Measurements from ENCODE around the gene RNF227. TPM values are rescaled to one million over a fixed set of nuclear protein-coding genes. Genes with fewer than 3 reads are reported as not detected.
"Not testable (repeated sequence)": the region's sequence is repeated elsewhere in the genome, so short reads cannot be mapped to it uniquely, and the experiment has no call there.

The RNF227 gene
- total and polyA plus RNA-seq, 9 donors: 2.5 to 4.1 (median 3.0) TPM

GRCh38 chr17:7882629-7883028, 33.5 kb downstream of the RNF227 start:
- no CpG with 5 or more reads among the region's 3 CpGs for WGBS (ENCODE audit: insufficient coverage)
- H3K4me1 ChIP-seq (ENCODE audit: control insufficient read depth, insufficient read depth, low read length): peaks cover 31% of the 10 kb centered on the region
- no peaks in the 10 kb centered on the region for H3K27me3 ChIP-seq (ENCODE audit: control insufficient read depth, insufficient read depth, low read length)
- H3K9me3 ChIP-seq (replicated peaks; ENCODE audit: control insufficient read depth, low read depth, low read length): no peaks in the 10 kb centered on the region
- no peak overlapping the region for H3K4me3 ChIP-seq (ENCODE audit: low read length)
- H3K27ac ChIP-seq (ENCODE audit: low read length): no peak overlapping the region
- H3K36me3 ChIP-seq (ENCODE audit: control insufficient read depth, insufficient read depth, low read length): peaks cover 20% of the 10 kb centered on the region
- DNase-seq: no peak

DNA sequence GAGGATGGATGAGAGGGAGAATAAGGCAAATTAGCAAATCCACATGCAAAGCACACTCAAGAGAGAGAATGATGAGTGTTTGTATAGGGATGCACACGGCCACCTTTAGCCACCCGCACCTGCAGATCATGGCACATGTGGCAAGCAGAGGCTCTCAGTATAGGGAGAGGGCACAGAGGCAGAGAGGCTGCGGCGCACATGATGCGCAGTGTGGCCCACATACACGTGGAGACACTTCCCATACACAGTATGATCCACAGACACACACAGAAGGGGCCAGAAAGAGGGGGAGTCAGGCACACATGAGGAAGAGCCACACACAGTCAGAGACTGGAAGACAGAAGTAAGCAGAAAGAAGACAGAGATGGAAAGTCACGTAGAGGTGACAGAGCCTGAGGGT, 34.0 kb downstream of the RNF227 start:
- H3K27ac ChIP-seq (ENCODE audit: low read length): no peak overlapping the region
- H3K9me3 ChIP-seq (replicated peaks; ENCODE audit: control insufficient read depth, low read depth, low read length): no peaks in the 10 kb centered on the region
- no peak for DNase-seq
- no peaks in the 10 kb centered on the region for H3K27me3 ChIP-seq (ENCODE audit: control insufficient read depth, insufficient read depth, low read length)
- H3K4me3 ChIP-seq (ENCODE audit: low read length): no peak overlapping the region
- WGBS (ENCODE audit: insufficient coverage): no CpG with 5 or more reads among the region's 7 CpGs
- peaks cover 20% of the 10 kb centered on the region for H3K36me3 ChIP-seq (ENCODE audit: control insufficient read depth, insufficient read depth, low read length)
- H3K4me1 ChIP-seq (ENCODE audit: control insufficient read depth, insufficient read depth, low read length): peaks cover 27% of the 10 kb centered on the region

DNA sequence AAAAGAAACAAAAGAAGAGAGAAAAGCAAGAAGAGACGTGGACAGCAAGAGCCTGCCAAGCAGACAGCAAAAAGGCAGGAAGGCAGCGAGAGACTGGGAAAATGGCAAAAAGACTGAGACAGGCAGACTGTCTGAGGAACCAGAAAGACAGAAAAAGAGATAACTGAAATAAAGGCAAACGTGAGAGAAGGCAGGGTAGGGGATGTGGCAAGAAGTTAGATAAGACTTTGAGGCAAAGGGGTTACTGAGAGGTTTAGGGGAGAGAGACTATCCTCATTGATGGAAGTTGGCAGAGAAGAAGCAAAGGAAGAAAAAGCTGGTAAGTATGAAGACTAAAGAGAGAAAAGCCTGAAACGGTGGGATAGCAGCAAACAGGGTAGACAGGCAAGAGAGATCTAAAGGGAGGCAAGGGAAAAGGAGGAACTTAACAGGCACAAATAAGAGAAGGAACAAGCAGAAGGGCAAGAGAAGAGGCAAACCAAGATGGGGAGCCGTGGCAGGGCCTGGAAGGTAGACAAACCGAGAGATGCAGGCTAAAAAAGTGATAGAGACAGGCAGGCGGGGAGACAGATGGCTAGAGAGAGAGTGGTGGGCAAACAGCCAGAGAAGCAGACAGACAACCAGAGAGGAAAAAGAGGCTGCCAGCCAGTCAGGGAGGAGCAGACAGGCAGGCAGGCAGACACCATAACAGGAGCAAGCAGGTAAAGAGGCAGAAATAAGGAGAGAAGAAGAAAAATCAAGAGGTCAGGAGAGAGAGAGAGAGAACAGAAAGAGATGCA, 34.6 kb downstream of the RNF227 start:
- H3K9me3 ChIP-seq (replicated peaks; ENCODE audit: control insufficient read depth, low read depth, low read length): no peaks in the 10 kb centered on the region
- H3K4me3 ChIP-seq (ENCODE audit: low read length): no peak overlapping the region
- H3K27me3 ChIP-seq (ENCODE audit: control insufficient read depth, insufficient read depth, low read length): no peaks in the 10 kb centered on the region
- peaks cover 21% of the 10 kb centered on the region for H3K4me1 ChIP-seq (ENCODE audit: control insufficient read depth, insufficient read depth, low read length)
- 25% methylated on average over 7 of the region's 7 CpGs for WGBS (ENCODE audit: insufficient coverage)
- peaks cover 20% of the 10 kb centered on the region for H3K36me3 ChIP-seq (ENCODE audit: control insufficient read depth, insufficient read depth, low read length)
- DNase-seq: peak; percentile 59
- no peak overlapping the region for H3K27ac ChIP-seq (ENCODE audit: low read length)

- Histone ChIP-seq H3K4me1 (ENCODE audit: control insufficient read depth, insufficient read depth, low read length) (peaks cover 10% of the 10 kb centered on the region), H3K9me3 (replicated peaks; ENCODE audit: control insufficient read depth, low read depth, low read length) (no peaks in the 10 kb centered on the region)
- WGBS (ENCODE audit: insufficient coverage): no CpG with 5 or more reads among the region's 3 CpGs
Observed at GRCh38 chr17:7880076-7880868, 35.8 kb downstream of the RNF227 start.

DNA sequence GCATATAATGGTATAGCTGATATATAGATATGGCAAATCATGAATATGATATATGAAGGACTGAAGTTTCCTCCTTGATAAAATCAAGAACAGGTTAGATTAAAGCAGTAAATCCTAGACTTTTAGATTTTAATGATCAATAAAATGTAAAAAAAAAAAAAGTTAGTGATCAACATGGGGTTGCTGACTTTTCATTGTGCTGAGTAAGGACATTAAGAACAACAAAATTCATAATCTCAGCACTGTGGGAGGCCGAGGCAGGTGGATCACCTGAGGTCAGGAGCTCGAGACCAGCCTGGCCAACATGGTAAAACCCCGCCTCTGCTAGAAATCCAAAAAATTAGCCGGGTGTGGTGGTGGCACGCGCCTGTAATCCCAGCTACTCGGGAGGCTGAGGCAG, 37.9 kb downstream of the RNF227 start:
- Histone ChIP-seq H3K27me3 (ENCODE audit: control insufficient read depth, insufficient read depth, low read length) (no peaks in the 10 kb centered on the region), H3K4me3 (ENCODE audit: low read length) (no peak overlapping the region), H3K4me1 (ENCODE audit: control insufficient read depth, insufficient read depth, low read length) (peaks cover 10% of the 10 kb centered on the region), H3K27ac (ENCODE audit: low read length) (no peak overlapping the region), H3K9me3 (replicated peaks; ENCODE audit: control insufficient read depth, low read depth, low read length) (no peaks in the 10 kb centered on the region), H3K36me3 (ENCODE audit: control insufficient read depth, insufficient read depth, low read length) (peaks cover 35% of the 10 kb centered on the region)
- 95% methylated on average over 7 of the region's 7 CpGs for WGBS (ENCODE audit: insufficient coverage)
- no peak for DNase-seq

More at GRCh38 chr17:7880076-7880868, 35.8 kb downstream of the RNF227 start:
- DNase-seq: no peak
- H3K36me3 ChIP-seq (ENCODE audit: control insufficient read depth, insufficient read depth, low read length): peaks cover 24% of the 10 kb centered on the region
- H3K27me3 ChIP-seq (ENCODE audit: control insufficient read depth, insufficient read depth, low read length): no peaks in the 10 kb centered on the region
- H3K4me3 ChIP-seq (ENCODE audit: low read length): no peak overlapping the region
- H3K27ac ChIP-seq (ENCODE audit: low read length): no peak overlapping the region

GRCh38 chr17:7875804-7876370, 40.2 kb downstream of the RNF227 start:
- Histone ChIP-seq H3K4me1 (ENCODE audit: control insufficient read depth, insufficient read depth, low read length) (no peaks in the 10 kb centered on the region), H3K36me3 (ENCODE audit: control insufficient read depth, insufficient read depth, low read length) (peaks cover 37% of the 10 kb centered on the region), H3K27ac (ENCODE audit: low read length) (no peak overlapping the region), H3K9me3 (replicated peaks; ENCODE audit: control insufficient read depth, low read depth, low read length) (no peaks in the 10 kb centered on the region), H3K4me3 (ENCODE audit: low read length) (no peak overlapping the region), H3K27me3 (ENCODE audit: control insufficient read depth, insufficient read depth, low read length) (no peaks in the 10 kb centered on the region)
- 80% methylated on average over 1 of the region's 2 CpGs for WGBS (ENCODE audit: insufficient coverage)
- DNase-seq: no peak

DNA sequence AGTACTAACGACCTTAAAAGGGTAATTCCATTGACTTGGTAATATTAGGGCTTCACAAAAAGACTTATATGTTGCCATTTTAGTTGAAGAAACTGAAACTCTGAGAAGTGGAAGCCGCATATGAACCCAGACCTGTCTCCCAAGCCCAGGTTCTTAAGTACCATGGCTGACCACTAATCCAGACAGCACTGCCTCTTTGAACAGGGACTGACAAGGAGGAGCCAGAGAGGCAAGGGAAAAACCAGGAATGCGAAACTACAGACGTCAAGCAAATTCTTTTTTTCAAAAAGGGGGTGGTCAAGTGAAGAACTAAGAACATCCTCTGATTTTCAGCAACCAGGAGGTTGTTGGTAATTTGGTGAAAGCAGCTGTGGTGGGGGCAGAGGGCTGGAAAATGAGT, 43.0 kb downstream of the RNF227 start:
- H3K36me3 ChIP-seq (ENCODE audit: control insufficient read depth, insufficient read depth, low read length): peaks cover 29% of the 10 kb centered on the region
- no peaks in the 10 kb centered on the region for H3K27me3 ChIP-seq (ENCODE audit: control insufficient read depth, insufficient read depth, low read length)
- H3K4me3 ChIP-seq (ENCODE audit: low read length): no peak overlapping the region
- no peak for DNase-seq
- no peak overlapping the region for H3K27ac ChIP-seq (ENCODE audit: low read length)
- H3K4me1 ChIP-seq (ENCODE audit: control insufficient read depth, insufficient read depth, low read length): no peaks in the 10 kb centered on the region
- WGBS (ENCODE audit: insufficient coverage): 52% methylated on average over 3 of the region's 4 CpGs
- no peaks in the 10 kb centered on the region for H3K9me3 ChIP-seq (replicated peaks; ENCODE audit: control insufficient read depth, low read depth, low read length)

GRCh38 chr17:7867881-7868329, 48.2 kb downstream of the RNF227 start:
- Histone ChIP-seq H3K27me3 (ENCODE audit: control insufficient read depth, insufficient read depth, low read length) (no peaks in the 10 kb centered on the region), H3K9me3 (replicated peaks; ENCODE audit: control insufficient read depth, low read depth, low read length) (no peaks in the 10 kb centered on the region), H3K36me3 (ENCODE audit: control insufficient read depth, insufficient read depth, low read length) (peaks cover 16% of the 10 kb centered on the region), H3K4me1 (ENCODE audit: control insufficient read depth, insufficient read depth, low read length) (no peaks in the 10 kb centered on the region), H3K4me3 (ENCODE audit: low read length) (no peak overlapping the region), H3K27ac (ENCODE audit: low read length) (no peak overlapping the region)
- 76% methylated on average over 5 of the region's 5 CpGs for WGBS (ENCODE audit: insufficient coverage)
- no peak for DNase-seq

DNA sequence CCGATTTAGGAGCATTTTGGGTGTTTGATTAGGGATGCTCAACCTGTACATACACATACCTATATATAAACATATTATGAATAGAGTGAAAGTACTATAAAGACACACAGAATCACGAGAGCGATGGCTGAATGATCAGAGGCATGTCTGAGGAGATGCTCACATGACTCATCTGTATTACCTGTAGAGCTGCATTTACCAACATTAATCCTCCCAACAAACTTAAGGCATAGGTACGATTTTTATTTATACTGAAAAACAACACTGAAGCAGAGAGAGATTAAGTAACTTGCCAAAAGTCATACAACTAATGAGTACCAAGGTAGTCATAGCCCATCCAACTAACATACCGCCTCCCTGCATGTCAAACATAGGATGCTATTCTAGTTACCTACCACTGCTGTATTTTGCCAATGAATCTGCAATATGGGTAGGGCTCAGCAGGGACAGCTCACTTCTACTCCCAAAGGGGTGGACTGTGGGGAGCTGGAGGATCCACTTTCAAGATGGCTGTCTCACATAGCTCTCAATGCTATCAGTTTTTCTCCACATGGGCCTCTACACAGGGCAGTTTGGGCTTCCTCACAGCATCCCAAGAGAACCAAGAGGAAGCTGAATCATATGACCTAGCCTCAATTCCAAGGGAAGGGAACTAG, 51.0 kb downstream of the RNF227 start:
- Histone ChIP-seq H3K27me3 (ENCODE audit: control insufficient read depth, insufficient read depth, low read length) (no peaks in the 10 kb centered on the region), H3K36me3 (ENCODE audit: control insufficient read depth, insufficient read depth, low read length) (peaks cover 15% of the 10 kb centered on the region), H3K4me1 (ENCODE audit: control insufficient read depth, insufficient read depth, low read length) (peaks cover 2% of the 10 kb centered on the region), H3K27ac (ENCODE audit: low read length) (no peak overlapping the region), H3K4me3 (ENCODE audit: low read length) (no peak overlapping the region), H3K9me3 (replicated peaks; ENCODE audit: control insufficient read depth, low read depth, low read length) (no peaks in the 10 kb centered on the region)
- DNase-seq: peak; percentile 10
- WGBS (ENCODE audit: insufficient coverage): no CpG with 5 or more reads among the region's 5 CpGs

GRCh38 chr17:7864384-7864783, 51.7 kb downstream of the RNF227 start:
- not testable (repeated sequence) for H3K27me3 ChIP-seq (ENCODE audit: control insufficient read depth, insufficient read depth, low read length); H3K9me3 ChIP-seq (replicated peaks; ENCODE audit: control insufficient read depth, low read depth, low read length); DNase-seq; H3K4me1 ChIP-seq (ENCODE audit: control insufficient read depth, insufficient read depth, low read length); H3K27ac ChIP-seq (ENCODE audit: low read length); H3K4me3 ChIP-seq (ENCODE audit: low read length)
- H3K36me3 ChIP-seq (ENCODE audit: control insufficient read depth, insufficient read depth, low read length): peaks cover 12% of the 10 kb centered on the region
- WGBS (ENCODE audit: insufficient coverage): 90% methylated on average over 2 of the region's 5 CpGs

All from muscle of leg (tissue), 11 donors.